ENCODE results near the gene ATG5. TPM values are rescaled to one million over a fixed set of nuclear protein-coding genes. Genes with fewer than 3 reads are reported as not detected.

The ATG5 gene
- total RNA-seq, 2 experiments from 2014 or later: 18.8 to 31.1 TPM

- H3K9me2 ChIP-seq (ENCODE audit: insufficient read depth, low read length): no peaks in the 10 kb centered on the region
- POLR2A ChIA-PET: no interaction called here
- no peaks in the 10 kb centered on the region; the same call in 1 of the 2 replicates for H3K36me3 ChIP-seq (ENCODE audit: insufficient read depth, low read length)
- peaks cover 27% of the 10 kb centered on the region for H4K20me1 ChIP-seq (ENCODE audit: insufficient read depth, low read length)
- BruUV-seq (replicated peaks): no TSS peak
- H3K4me3 ChIP-seq (ENCODE audit: low read depth, low read length, poor library complexity, severe bottlenecking): no peak overlapping the region
- CTCF ChIA-PET (ENCODE audit: unreplicated experiment): no interaction called here
- H3K79me2 ChIP-seq (ENCODE audit: insufficient read depth, low read depth, low read length): peaks cover 80% of the 10 kb centered on the region
- no peak for TF ChIP-seq CTCF (conservative IDR thresholded peaks at IDR 0.05; ENCODE audit: low read length)
- no peak for TF ChIP-seq EZH2phosphoT487 (IDR thresholded peaks at IDR 0.05; ENCODE audit: borderline replicate concordance, low read depth, low read length)
- DNase-seq (ENCODE audit: low spot score): no peak
- no peak overlapping the region for H3K4me2 ChIP-seq (ENCODE audit: low read length)
- peaks cover 18% of the 10 kb centered on the region for H3K4me1 ChIP-seq (ENCODE audit: insufficient read depth, low read length, poor library complexity, severe bottlenecking)
- H3K27ac ChIP-seq (ENCODE audit: low read depth, low read length, poor library complexity, severe bottlenecking): no peak overlapping the region
- intact Hi-C loops (cut with micrococcal nuclease; ENCODE audit: unreplicated experiment): no loop called here
- H2AFZ ChIP-seq (ENCODE audit: low read length): no peak overlapping the region
- no peaks in the 10 kb centered on the region for H3K9me3 ChIP-seq (ENCODE audit: low read length)
These were observed 3.6 kb downstream of the ATG5 start for GRCh38 chr6:106321940-106322339.

- H3K4me1 ChIP-seq (ENCODE audit: insufficient read depth, low read length, poor library complexity, severe bottlenecking): peaks cover 6% of the 10 kb centered on the region
- intact Hi-C loops (cut with micrococcal nuclease; ENCODE audit: unreplicated experiment): no loop called here
- H3K9me2 ChIP-seq (ENCODE audit: insufficient read depth, low read length): no peaks in the 10 kb centered on the region
- H3K36me3 ChIP-seq (ENCODE audit: insufficient read depth, low read length): peaks cover 19% of the 10 kb centered on the region
- H3K4me2 ChIP-seq (ENCODE audit: low read length): no peak overlapping the region
- no TSS peak for BruUV-seq (replicated peaks)
- ChIA-PET CTCF (ENCODE audit: unreplicated experiment) (no interaction called here), POLR2A (no interaction called here)
- H3K4me3 ChIP-seq (ENCODE audit: low read depth, low read length, poor library complexity, severe bottlenecking): no peak overlapping the region
- H3K79me2 ChIP-seq (ENCODE audit: insufficient read depth, low read depth, low read length): peaks cover 71% of the 10 kb centered on the region
- H3K27ac ChIP-seq (ENCODE audit: low read depth, low read length, poor library complexity, severe bottlenecking): no peak overlapping the region
- no peak overlapping the region for H2AFZ ChIP-seq (ENCODE audit: low read length)
- peaks cover 18% of the 10 kb centered on the region; the same call in 1 of the 2 replicates for H4K20me1 ChIP-seq (ENCODE audit: insufficient read depth, low read length)
- no peaks in the 10 kb centered on the region for H3K9me3 ChIP-seq (ENCODE audit: low read length)
- no peak for DNase-seq (ENCODE audit: low spot score)
- no peak for TF ChIP-seq CTCF (conservative IDR thresholded peaks at IDR 0.05; ENCODE audit: low read length)
- TF ChIP-seq EZH2phosphoT487 (IDR thresholded peaks at IDR 0.05; ENCODE audit: borderline replicate concordance, low read depth, low read length): no peak
These were observed 6.7 kb downstream of the ATG5 start for GRCh38 chr6:106318851-106319250.

DNA sequence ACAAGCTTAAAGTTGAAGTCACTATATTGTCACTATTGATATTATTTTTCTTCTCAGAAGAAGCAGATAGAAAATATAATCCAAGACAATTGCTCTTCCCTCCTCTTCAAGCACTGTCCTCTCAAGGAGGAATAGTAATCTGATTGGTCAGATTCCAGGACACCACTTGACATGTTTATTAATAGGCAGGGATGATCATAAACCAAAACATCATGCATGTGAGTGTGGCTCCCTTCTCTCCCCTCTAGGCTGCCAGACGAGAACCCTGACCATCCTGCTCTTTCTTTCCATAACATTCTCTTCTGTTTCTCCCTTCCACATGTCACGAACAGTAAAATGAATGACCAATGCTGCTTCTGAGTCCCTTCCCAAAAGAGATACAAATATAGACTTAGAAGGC lies 7.5 kb downstream of the ATG5 start:
- H3K9me3 ChIP-seq (ENCODE audit: low read length): no peaks in the 10 kb centered on the region
- peaks cover 18% of the 10 kb centered on the region; the same call in 1 of the 2 replicates for H4K20me1 ChIP-seq (ENCODE audit: insufficient read depth, low read length)
- no peak overlapping the region for H3K27ac ChIP-seq (ENCODE audit: low read depth, low read length, poor library complexity, severe bottlenecking)
- DNase-seq (ENCODE audit: low spot score): no peak
- H2AFZ ChIP-seq (ENCODE audit: low read length): no peak overlapping the region
- H3K4me1 ChIP-seq (ENCODE audit: insufficient read depth, low read length, poor library complexity, severe bottlenecking): peaks cover 3% of the 10 kb centered on the region
- H3K4me2 ChIP-seq (ENCODE audit: low read length): no peak overlapping the region
- intact Hi-C loops (cut with micrococcal nuclease; ENCODE audit: unreplicated experiment): no loop called here
- ChIA-PET CTCF (ENCODE audit: unreplicated experiment) (no interaction called here), POLR2A (interaction anchor here (0.8 kb wide), 1 partner anchor 8 kb away, joined by 6 read pairs; the partner anchor contains the start of gene ATG5)
- H3K4me3 ChIP-seq (ENCODE audit: low read depth, low read length, poor library complexity, severe bottlenecking): no peak overlapping the region
- H3K36me3 ChIP-seq (ENCODE audit: insufficient read depth, low read length): peaks cover 27% of the 10 kb centered on the region
- peaks cover 63% of the 10 kb centered on the region for H3K79me2 ChIP-seq (ENCODE audit: insufficient read depth, low read depth, low read length)
- no peaks in the 10 kb centered on the region for H3K9me2 ChIP-seq (ENCODE audit: insufficient read depth, low read length)
- BruUV-seq (replicated peaks): no TSS peak
- TF ChIP-seq CTCF (conservative IDR thresholded peaks at IDR 0.05; ENCODE audit: low read length) (no peak), EZH2phosphoT487 (IDR thresholded peaks at IDR 0.05; ENCODE audit: borderline replicate concordance, low read depth, low read length) (no peak)
